MM.1S (cell line): Measurements from ENCODE around the gene APPBP2.

Source experiments
- EZH2 ChIP-seq: fragments of 300-600 bp; sonication (generic); optimal IDR thresholded peaks from 2 replicates; pipeline ENCODE3; 2017; ENCODE audit warnings: low read depth, mild to moderate bottlenecking, antibody characterized with exemption, low read length, mixed read lengths
- EZH2phosphoT487 ChIP-seq: fragments of 300-600 bp; sonication (generic); IDR thresholded peaks from 2 replicates; pipeline ENCODE4 v1.6.1; 2018; ENCODE audit warnings: antibody characterized with exemption, low read length
- TF ChIP-seq, protein P1 (sequence below): fragments of 300-600 bp; sonication (generic); IDR thresholded peaks from 2 replicates; pipeline ENCODE4 v1.5.1; 2016; ENCODE audit warnings: antibody characterized with exemption, low read length, mixed read lengths

DNA sequence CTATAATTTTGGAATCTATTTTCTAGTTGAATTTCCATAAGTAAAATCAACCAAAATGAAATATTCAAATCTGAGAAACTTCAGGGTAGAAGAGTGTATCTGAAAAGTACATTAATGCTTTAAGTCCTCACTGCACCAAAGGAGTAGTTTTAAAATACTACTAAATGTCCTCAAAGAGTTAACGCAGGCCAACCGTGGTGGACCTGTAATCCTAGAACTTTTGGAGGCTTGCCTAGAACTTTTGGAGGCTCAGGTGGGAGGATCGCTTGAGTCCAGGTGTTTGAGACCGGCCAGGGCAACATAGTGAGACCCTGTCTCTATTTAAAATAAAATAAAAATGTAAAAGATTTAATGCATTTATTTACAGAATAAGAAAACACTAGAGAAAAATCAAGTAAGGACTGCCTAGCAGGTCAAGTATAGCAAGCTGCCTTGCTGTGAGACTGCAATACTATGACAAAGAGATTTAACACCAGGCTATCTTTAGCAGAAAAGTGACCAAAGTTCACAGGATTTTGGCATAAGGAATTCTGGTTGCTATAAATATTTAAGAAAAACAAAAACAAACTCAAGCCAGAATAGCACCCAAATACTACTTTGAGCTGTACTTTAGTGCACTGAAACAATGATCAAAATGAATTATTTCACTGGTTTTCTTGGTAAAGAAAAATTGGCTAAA, 62.7 kb downstream of the APPBP2 start:
- no peak for TF ChIP-seq EZH2phosphoT487
- TF ChIP-seq, protein P1, sequence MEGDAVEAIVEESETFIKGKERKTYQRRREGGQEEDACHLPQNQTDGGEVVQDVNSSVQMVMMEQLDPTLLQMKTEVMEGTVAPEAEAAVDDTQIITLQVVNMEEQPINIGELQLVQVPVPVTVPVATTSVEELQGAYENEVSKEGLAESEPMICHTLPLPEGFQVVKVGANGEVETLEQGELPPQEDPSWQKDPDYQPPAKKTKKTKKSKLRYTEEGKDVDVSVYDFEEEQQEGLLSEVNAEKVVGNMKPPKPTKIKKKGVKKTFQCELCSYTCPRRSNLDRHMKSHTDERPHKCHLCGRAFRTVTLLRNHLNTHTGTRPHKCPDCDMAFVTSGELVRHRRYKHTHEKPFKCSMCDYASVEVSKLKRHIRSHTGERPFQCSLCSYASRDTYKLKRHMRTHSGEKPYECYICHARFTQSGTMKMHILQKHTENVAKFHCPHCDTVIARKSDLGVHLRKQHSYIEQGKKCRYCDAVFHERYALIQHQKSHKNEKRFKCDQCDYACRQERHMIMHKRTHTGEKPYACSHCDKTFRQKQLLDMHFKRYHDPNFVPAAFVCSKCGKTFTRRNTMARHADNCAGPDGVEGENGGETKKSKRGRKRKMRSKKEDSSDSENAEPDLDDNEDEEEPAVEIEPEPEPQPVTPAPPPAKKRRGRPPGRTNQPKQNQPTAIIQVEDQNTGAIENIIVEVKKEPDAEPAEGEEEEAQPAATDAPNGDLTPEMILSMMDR: no peak
- TF ChIP-seq EZH2: no peak
